GM21786 (cell line): ENCODE measurements around the gene MMP15.
A peak's percentile ranks its signal among the peaks of the same experiment; 100 is the strongest.
"Not testable (repeated sequence)": the region's sequence is repeated elsewhere in the genome, so short reads cannot be mapped to it uniquely, and the experiment has no call there.

Source experiments
- ATAC-seq: cut with Tn5 transposase; IDR thresholded peaks from one replicate; pipeline ENCODE4 v1.9.1; 2021; ENCODE audit not compliant: unreplicated experiment

The MMP15 gene

GRCh38 chr16:57996406-57997175 lies 29.0 kb upstream of the MMP15 start:
- ATAC-seq: no peak

GRCh38 chr16:57997176-57997527 lies 28.4 kb upstream of the MMP15 start:
- ATAC-seq: no peak

- ATAC-seq: no peak
Observed at GRCh38 chr16:57997528-57998265, 27.9 kb upstream of the MMP15 start.

DNA sequence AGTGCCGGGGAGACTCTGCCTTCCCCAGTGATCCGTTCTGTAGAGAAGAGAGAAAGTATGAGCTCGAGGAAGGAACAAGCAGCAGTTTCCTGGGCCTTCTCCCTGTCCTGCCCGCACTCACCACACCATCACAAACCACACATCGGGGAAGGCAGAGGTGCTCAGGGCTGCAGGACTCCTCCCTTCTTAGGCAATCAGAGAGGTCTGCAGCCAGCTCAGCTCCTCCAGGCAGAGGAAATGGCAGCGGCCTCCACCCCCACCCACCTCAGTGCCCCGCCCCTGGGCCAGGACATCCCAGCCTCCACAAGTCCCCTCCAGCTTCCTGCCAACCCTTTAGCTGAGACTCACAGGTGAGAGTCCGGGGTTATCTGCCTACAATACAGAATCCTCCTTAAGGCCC lies 27.1 kb upstream of the MMP15 start:
- no peak for ATAC-seq

DNA sequence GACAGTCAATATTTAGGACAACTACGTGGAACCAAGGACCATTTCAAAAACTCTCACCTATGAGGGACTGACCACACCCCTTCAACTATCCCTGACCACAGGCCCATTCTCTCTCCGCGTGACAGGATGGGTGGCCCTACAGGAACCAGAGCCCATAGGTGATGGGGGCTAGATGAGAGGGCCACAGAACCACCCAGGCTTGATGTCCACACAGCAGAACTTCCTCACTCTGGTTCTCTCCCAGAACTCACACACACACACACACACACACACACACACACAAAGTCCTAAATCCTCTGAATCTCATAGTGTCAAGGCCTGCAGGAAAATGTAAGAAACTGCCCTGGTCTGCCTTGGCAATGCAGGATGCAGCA lies 26.6 kb upstream of the MMP15 start:
- no peak for ATAC-seq

GRCh38 chr16:57999366-57999970 lies 26.1 kb upstream of the MMP15 start:
- ATAC-seq: no peak

DNA sequence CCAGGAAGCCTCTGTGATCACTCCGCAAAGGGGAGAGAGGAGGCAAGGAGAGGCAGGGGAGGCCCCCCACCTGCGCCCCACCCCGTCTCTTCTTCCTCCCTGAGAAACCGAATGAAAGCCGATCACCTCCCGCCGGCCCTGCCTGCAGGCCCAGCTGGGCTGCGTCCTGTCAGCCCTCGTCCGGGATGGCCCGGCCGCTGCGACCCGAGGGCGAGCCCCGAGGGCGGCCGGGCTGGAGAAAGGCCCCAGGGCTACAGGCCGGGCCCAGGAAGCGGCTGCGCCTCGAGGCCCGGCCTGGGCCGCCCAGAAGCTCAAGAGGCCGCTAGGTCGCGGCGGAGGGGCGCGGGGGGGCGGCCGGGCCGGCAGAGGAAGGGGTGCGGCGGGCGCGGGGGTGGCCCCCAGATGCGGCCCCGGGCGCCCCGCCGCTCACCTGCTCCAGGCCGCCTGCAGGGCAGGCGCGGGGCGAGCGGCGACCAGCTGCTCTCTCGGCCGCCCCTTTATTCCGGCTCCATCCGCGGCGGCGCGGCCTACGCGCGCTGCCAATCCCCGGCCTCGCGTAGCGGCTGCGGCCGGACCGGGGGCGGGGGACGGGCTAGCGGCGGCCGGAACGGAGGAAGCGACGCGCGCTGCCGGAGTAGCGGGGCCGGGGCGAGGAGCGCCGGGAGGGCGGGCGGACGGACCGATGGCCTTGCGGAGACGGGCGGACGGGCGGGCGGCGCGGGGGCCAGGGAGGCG lies 25.4 kb upstream of the MMP15 start, which contains the start of gene ZNF319:
ZNF319 (minus strand) TSS at position 702 of the 735 bp plus-strand sequence. CDS start 2,407 bp downstream, outside the sequence.
- peak; percentile 15 for ATAC-seq

DNA sequence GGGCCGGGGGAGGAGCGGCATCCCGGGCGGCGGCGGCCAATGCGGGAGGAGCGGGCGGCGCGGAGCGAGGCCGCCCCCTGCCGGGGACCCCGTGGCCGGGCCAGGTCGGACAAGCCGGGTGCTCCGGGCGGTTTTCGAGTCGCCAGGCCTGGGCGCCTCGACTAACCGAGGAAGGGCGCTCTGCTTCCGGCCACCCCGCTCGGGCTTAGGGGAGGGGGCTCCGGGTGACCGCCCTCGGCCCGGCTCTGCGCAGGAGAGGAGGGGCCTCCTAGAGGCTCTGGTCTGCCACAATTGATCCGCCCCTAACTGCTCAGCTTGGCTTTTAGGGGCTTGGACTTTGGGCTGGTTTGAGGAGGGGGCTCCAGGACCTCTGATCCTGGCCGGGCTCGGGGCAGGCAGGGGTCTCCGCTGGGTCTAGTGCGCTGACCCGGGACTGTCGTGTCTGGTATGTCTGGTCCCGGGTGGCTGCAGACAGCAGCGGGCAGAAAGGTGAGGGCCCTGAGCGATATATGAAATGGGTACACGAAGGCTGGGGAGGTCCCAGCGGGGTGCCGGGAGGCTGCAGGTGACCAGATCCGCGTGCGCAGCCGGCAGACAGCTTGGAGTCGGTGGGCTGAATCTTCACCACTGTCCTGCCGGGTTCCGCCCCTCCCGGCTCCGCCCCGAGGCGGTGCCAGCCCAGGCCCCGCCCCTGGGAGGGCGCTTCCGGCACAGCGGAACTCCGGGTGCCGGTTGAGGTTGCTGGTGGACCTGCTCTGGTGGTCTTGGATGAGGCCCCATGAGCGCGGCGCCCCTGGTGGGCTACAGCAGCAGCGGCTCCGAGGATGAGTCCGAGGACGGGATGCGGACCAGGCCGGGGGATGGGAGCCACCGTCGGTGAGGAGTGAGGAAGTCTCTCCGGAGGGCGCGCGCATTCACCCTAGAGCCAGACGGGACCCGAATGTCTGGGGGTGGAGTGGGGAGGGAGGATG lies 24.6 kb upstream of the MMP15 start, which contains the start of gene USB1:
USB1 (plus strand) TSS at position 702 of the 971 bp plus-strand sequence; CDS start at position 779, 77 bp downstream.
- peak; percentile 73 for ATAC-seq

- no peak for ATAC-seq
Observed at GRCh38 chr16:58001781-58002415, 23.7 kb upstream of the MMP15 start.

GRCh38 chr16:58002416-58002800 lies 23.1 kb upstream of the MMP15 start:
- no peak for ATAC-seq

DNA sequence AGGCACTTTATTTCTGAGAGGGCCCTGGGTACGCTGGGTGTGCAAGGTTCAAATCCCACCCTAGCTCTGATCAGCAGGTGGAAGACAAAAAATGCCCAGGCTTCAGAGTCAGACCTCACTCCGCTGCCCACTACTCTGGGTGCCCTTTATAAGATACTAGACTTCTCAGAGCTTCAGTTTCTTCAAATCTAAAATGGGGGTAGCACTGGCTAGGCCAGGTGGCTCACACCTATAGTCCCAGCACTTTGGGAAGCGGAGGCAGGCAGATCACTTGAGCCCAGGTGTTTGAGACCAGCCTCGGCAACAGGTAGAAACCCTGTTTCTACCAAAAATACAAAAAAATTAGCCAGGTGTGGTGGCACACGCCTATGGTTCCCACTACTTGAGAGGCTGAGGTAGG lies 22.6 kb upstream of the MMP15 start:
- no peak for ATAC-seq

GRCh38 chr16:58004736-58005135 lies 20.8 kb upstream of the MMP15 start:
- not testable (repeated sequence) for ATAC-seq

DNA sequence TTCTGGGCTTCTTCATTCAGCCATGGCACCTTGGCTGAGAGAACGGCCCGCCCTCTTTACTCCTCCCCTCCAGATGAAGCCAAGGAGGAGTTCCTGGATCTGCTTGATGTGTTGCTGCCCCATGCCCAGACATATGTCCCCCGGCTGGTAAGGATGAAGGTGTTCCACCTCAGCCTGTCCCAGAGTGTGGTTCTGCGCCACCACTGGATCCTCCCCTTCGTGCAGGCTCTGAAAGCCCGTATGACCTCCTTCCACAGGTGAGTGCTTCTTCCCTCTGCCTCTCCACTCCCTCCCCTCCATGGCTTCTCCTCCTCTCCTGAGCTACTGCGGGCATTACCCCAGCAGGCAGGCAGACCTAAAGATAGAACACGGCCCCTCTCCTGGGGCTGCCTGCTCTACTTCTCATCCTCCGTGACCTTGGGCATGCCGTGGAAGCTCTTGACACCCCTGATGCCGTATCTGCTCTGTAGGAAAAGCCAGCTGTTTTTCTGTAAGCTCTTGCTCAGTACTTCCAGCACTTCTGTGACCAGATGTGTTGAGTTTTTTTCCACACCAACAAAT lies 15.6 kb upstream of the MMP15 start:
- no peak for ATAC-seq

GRCh38 chr16:58010886-58011285 lies 14.7 kb upstream of the MMP15 start:
- no peak for ATAC-seq

- ATAC-seq: no peak
Observed at GRCh38 chr16:58011652-58012051, 13.9 kb upstream of the MMP15 start.

DNA sequence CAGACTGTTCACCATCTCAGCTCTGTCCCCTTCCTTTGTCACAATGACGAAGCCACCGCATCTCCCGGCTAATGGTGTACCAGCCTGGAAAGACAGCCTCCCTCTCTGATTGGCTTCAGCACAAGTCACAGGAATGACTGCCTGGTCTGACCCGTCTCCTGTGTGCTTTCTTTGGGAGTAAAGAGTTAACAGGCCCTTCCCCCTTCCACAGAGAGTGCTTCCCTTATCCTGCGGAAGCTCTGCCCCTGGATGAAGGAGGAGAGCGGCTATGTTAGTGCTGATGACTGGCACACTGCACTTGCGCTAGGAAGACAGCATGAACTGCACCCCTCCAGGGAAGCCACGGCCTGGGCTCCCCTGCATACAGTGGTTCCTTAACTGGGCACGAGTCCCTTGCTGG lies 13.1 kb upstream of the MMP15 start:
- no peak for ATAC-seq

DNA sequence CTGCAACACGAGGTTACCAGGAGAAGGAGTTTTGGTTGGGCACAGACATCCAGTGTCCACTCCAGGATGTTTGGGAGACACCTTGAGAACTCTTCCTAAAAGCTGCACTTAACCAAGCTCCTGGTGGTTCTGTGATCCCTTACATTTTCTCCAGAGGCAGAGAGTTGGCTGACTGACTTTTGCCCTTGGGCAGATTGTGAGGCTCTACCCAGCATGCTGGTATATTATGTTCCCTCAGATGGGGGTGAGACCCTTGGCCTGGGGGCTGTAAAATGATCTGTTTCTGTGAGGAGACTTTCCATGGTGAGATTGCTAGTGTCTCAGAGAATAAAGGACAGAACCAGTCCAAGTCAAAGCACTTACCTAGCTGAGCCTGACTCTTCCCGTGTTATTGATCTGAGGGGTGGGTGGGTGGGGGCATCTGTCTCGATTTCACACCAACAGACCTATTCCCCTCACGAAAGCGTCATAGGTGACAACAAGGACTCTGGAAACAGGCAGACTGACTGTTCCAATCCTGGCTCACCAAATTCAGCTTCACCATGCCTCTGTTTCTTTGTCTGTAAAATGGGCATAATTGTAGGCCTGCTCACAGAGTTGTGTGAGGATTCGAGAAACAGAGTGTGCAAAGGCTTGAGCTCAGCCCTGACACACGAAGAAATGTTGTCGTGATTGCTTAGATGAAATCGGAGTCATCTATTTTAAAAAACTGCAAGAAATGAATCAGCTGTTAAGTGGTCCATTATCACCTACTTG lies 12.2 kb upstream of the MMP15 start:
- no peak for ATAC-seq

DNA sequence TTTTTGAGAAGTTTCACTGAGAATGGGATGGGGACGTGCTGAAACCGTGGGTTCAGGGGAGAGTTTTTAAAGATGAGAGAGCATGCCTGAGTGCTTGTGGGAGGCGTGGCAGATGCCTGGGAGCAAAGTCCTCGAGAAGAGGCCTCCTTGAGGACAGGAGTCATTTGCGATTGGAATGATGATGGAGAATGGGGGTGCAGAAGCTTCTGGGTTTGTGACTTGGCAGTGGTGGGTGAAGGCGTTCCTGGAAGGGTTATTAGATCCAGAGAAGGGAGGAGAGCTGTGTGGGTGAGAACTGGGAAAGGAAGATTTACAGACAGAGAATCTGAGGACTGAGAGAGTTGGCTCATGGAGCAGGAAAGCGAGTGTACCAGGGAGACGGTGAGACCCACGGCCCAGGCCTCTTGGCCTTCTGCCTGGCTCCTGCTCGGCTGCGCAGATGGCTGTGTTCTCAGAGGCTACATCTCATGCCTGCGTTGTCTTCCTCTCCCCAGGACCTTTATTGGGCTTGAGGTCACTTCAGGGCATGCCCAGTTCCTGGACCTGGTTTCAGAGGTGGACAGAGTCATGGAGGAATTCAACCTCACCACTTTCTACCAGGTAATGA lies 8.6 kb upstream of the MMP15 start:
- no peak for ATAC-seq
